Panc1 (cell line): ENCODE results near the gene ZNF208.

Experiments used
- POLR2AphosphoS5 ChIP-seq: IDR thresholded peaks from 2 replicates; pipeline ENCODE4 v1.6.1; 2012; ENCODE audit warnings: mild to moderate bottlenecking, low read depth, low read length, moderate library complexity
- REST ChIP-seq, 2 experiments: IDR thresholded peaks; 2 replicates each; pipeline ENCODE4 v1.6.1; 2011 to 2012; ENCODE audit warnings: low read depth in 2 of 2, control low read depth in 1 of 2, low read length in 1 of 2, mild to moderate bottlenecking in 1 of 2, moderate library complexity in 1 of 2; ENCODE audit not compliant: insufficient read depth in 1 of 2
- TCF7L2 ChIP-seq: IDR thresholded peaks from 2 replicates; pipeline ENCODE4 v1.6.1; 2011; ENCODE audit warnings: mild to moderate bottlenecking, low read depth, low read length, inconsistent platforms
- TF ChIP-seq, protein P1 (sequence below): fragments of 450-650 bp; IDR thresholded peaks from 2 replicates; pipeline ENCODE4 v1.5.1; 2017; ENCODE audit warnings: mild to moderate bottlenecking

DNA sequence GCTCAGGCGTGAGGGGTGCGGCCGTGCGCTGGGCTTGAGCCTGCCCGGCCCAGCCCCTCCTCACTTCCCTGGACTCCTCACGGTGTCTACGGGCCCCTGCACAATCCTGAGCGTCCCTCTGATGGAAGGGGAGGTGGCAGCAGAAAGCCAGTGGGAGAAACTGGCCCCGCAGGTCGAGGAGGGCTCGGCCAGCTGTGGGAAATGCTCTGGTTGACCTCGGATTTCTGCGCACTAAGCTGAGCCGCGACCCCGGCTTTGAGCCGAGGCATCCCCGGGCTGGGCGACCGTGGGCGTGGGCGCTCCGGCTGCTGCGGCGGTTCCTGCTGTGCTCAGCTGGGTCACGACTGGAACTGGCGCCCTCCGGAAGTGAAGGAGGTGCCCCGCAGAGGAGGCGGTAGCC lies 70.1 kb downstream of the ZNF208 start:
- TF ChIP-seq POLR2AphosphoS5, result no peak
- TF ChIP-seq, protein P1, sequence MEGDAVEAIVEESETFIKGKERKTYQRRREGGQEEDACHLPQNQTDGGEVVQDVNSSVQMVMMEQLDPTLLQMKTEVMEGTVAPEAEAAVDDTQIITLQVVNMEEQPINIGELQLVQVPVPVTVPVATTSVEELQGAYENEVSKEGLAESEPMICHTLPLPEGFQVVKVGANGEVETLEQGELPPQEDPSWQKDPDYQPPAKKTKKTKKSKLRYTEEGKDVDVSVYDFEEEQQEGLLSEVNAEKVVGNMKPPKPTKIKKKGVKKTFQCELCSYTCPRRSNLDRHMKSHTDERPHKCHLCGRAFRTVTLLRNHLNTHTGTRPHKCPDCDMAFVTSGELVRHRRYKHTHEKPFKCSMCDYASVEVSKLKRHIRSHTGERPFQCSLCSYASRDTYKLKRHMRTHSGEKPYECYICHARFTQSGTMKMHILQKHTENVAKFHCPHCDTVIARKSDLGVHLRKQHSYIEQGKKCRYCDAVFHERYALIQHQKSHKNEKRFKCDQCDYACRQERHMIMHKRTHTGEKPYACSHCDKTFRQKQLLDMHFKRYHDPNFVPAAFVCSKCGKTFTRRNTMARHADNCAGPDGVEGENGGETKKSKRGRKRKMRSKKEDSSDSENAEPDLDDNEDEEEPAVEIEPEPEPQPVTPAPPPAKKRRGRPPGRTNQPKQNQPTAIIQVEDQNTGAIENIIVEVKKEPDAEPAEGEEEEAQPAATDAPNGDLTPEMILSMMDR, result no peak
- no peak for TF ChIP-seq REST (IDR thresholded peaks at IDR 0.05; ENCODE audit: insufficient read depth in 1 of 2, low read depth in 2 of 2, low read length in 1 of 2)
- no peak for TF ChIP-seq TCF7L2
